ENCODE data around the gene ATP11A. TPM values are rescaled to one million over a fixed set of nuclear protein-coding genes. Genes with fewer than 3 reads are reported as not detected.
A peak's percentile ranks its signal among the peaks of the same experiment; 100 is the strongest.

The ATP11A gene
- total RNA-seq, 1 donor from 2014 or later = 80.6 TPM

- Mint-ChIP-seq H3K4me3 (no peak overlapping the region), H3K27ac (no peak overlapping the region)
- DNase-seq = no peak
Observed at GRCh38 chr13:112891477-112892401, 201.9 kb downstream of the ATP11A start.

DNA sequence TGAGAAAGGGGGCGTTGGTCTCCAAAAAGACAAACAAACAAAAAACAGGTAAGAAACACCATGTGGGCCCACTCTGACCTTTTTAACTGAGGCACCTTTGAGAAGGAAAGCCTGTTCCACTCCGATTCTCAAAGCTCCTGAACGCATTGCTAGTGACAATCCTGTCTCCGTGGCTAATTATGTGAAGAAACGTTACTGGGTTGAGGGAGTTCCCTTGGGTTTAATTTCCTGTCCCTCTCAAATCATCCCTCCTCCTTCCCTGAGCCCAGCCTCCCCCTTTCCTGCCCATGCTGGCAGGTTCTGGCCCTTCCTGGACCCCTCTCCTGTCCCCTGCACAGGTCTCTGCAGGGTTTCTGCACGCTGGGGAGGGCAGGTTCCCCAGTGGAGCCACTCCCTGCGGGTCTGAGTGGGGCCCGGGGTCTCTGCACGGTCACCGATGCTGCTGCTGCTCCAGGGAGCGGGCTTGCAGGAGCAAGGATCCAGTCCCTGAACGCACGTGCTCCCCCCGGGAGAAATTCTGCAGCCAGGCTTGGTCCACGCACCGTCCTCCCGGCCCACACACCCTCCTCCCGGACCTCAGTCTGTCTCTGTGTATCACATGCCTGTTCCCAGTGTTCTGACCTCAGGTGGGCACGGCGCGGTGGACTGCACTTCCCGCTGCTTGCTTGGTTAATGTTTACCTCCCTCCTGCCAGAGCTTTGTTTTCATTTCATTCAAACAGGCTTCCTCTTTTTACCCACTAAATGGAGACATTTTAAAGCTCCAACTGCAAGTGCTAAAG is 202.8 kb downstream of the ATP11A start:
- no peaks in the 10 kb centered on the region for H3K36me3 Mint-ChIP-seq (ENCODE audit: low read depth)
- H3K4me1 Mint-ChIP-seq = peaks cover 2% of the 10 kb centered on the region
- intact Hi-C loops (cut with micrococcal nuclease) = no loop called here
- no peak for DNase-seq
- no peaks in the 10 kb centered on the region for H3K9me3 Mint-ChIP-seq
- H3K27me3 Mint-ChIP-seq = peaks cover 18% of the 10 kb centered on the region
- no peak overlapping the region for H3K4me3 Mint-ChIP-seq
- H3K27ac Mint-ChIP-seq = no peak overlapping the region

More at GRCh38 chr13:112891477-112892401, 201.9 kb downstream of the ATP11A start:
- no peaks in the 10 kb centered on the region for H3K9me3 Mint-ChIP-seq
- peaks cover 2% of the 10 kb centered on the region for H3K4me1 Mint-ChIP-seq
- H3K36me3 Mint-ChIP-seq (ENCODE audit: low read depth) = no peaks in the 10 kb centered on the region
- peaks cover 18% of the 10 kb centered on the region for H3K27me3 Mint-ChIP-seq
- intact Hi-C loops (cut with micrococcal nuclease) = no loop called here

DNA sequence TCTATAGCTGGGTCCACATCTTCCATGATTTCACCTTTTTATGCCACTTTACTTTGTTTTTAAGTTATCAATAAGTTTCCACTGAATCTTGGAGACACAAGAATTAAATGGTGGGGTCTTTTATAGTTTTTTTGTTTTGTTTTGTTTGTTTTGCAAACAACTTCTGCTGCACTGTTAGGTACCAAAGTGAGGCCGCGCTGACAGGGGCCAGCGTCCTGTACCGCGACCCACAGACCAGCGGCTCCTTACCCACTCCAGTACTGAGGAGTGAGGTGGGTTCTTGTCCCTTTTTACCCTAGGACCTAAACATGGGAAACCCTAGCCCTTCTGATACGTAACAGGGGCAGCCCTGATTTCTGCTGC is 203.3 kb downstream of the ATP11A start:
- Mint-ChIP-seq H3K9me3 (no peaks in the 10 kb centered on the region), H3K27me3 (peaks cover 18% of the 10 kb centered on the region), H3K27ac (no peak overlapping the region), H3K4me1 (peaks cover 2% of the 10 kb centered on the region), H3K4me3 (no peak overlapping the region), H3K36me3 (ENCODE audit: low read depth) (no peaks in the 10 kb centered on the region)
- no peak for DNase-seq
- intact Hi-C loops (cut with micrococcal nuclease) = no loop called here

GRCh38 chr13:112893570-112894422 is 204.0 kb downstream of the ATP11A start:
- H3K27me3 Mint-ChIP-seq = peaks cover 18% of the 10 kb centered on the region
- H3K4me1 Mint-ChIP-seq = peaks cover 2% of the 10 kb centered on the region
- H3K27ac Mint-ChIP-seq = no peak overlapping the region
- H3K36me3 Mint-ChIP-seq (ENCODE audit: low read depth) = no peaks in the 10 kb centered on the region
- DNase-seq = peak; percentile 70
- no peaks in the 10 kb centered on the region for H3K9me3 Mint-ChIP-seq
- intact Hi-C loops (cut with micrococcal nuclease) = no loop called here
- no peak overlapping the region for H3K4me3 Mint-ChIP-seq

GRCh38 chr13:112894423-112894672 is 204.5 kb downstream of the ATP11A start:
- Mint-ChIP-seq H3K27me3 (peaks cover 18% of the 10 kb centered on the region), H3K9me3 (no peaks in the 10 kb centered on the region), H3K4me1 (peaks cover 2% of the 10 kb centered on the region), H3K36me3 (ENCODE audit: low read depth) (no peaks in the 10 kb centered on the region), H3K4me3 (no peak overlapping the region), H3K27ac (no peak overlapping the region)
- intact Hi-C loops (cut with micrococcal nuclease) = no loop called here
- no peak for DNase-seq

- no peak for DNase-seq
- Mint-ChIP-seq H3K4me1 (peaks cover 2% of the 10 kb centered on the region), H3K4me3 (no peak overlapping the region), H3K9me3 (no peaks in the 10 kb centered on the region), H3K27me3 (peaks cover 18% of the 10 kb centered on the region), H3K27ac (no peak overlapping the region), H3K36me3 (ENCODE audit: low read depth) (no peaks in the 10 kb centered on the region)
- intact Hi-C loops (cut with micrococcal nuclease) = no loop called here
Observed at GRCh38 chr13:112894673-112895481, 205.0 kb downstream of the ATP11A start.

- peaks cover 2% of the 10 kb centered on the region for H3K4me1 Mint-ChIP-seq
- DNase-seq = no peak
- no peaks in the 10 kb centered on the region for H3K36me3 Mint-ChIP-seq (ENCODE audit: low read depth)
- H3K4me3 Mint-ChIP-seq = no peak overlapping the region
- H3K27ac Mint-ChIP-seq = no peak overlapping the region
- intact Hi-C loops (cut with micrococcal nuclease) = no loop called here
- peaks cover 18% of the 10 kb centered on the region for H3K27me3 Mint-ChIP-seq
- no peaks in the 10 kb centered on the region for H3K9me3 Mint-ChIP-seq
Observed at GRCh38 chr13:112895521-112896465, 206.0 kb downstream of the ATP11A start.

GRCh38 chr13:112896736-112897602 is 207.1 kb downstream of the ATP11A start:
- H3K4me1 Mint-ChIP-seq = peaks cover 2% of the 10 kb centered on the region

DNA sequence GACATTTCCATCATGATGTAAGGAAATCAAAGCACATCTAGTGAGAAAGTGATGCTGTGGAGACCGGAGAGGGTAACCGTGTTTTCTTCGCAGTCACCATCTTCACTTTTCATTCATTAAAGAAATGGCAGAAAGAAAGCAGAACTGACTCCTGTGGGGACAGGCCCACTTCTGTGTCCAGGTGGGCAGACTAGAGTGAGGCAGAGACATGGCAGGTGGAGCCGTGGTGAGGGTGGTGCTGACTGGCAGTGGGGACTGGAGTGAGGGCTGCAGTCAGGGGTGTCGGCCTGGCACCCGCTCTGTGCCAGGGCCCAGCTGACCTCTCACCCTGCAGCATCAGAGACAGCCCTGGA is 207.7 kb downstream of the ATP11A start:
- Mint-ChIP-seq H3K27me3 (peaks cover 16% of the 10 kb centered on the region), H3K27ac (no peak overlapping the region)
- no peak for DNase-seq

More at GRCh38 chr13:112896736-112897602, 207.1 kb downstream of the ATP11A start:
- Mint-ChIP-seq H3K4me3 (no peak overlapping the region), H3K27ac (no peak overlapping the region), H3K36me3 (ENCODE audit: low read depth) (no peaks in the 10 kb centered on the region), H3K27me3 (peaks cover 18% of the 10 kb centered on the region), H3K9me3 (no peaks in the 10 kb centered on the region)
- intact Hi-C loops (cut with micrococcal nuclease) = no loop called here
- no peak for DNase-seq

GRCh38 chr13:112897956-112898620 is 208.2 kb downstream of the ATP11A start:
- Mint-ChIP-seq H3K27me3 (peaks cover 11% of the 10 kb centered on the region), H3K27ac (no peak overlapping the region), H3K36me3 (ENCODE audit: low read depth) (no peaks in the 10 kb centered on the region), H3K4me1 (peaks cover under 1% of the 10 kb centered on the region), H3K9me3 (no peaks in the 10 kb centered on the region), H3K4me3 (no peak overlapping the region)
- intact Hi-C loops (cut with micrococcal nuclease) = no loop called here
- DNase-seq = no peak

More for the DNA sequence above, 207.7 kb downstream of the ATP11A start:
- no peak overlapping the region for H3K4me3 Mint-ChIP-seq
- intact Hi-C loops (cut with micrococcal nuclease) = no loop called here
- peaks cover 2% of the 10 kb centered on the region for H3K4me1 Mint-ChIP-seq
- no peaks in the 10 kb centered on the region for H3K36me3 Mint-ChIP-seq (ENCODE audit: low read depth)
- no peaks in the 10 kb centered on the region for H3K9me3 Mint-ChIP-seq

DNA sequence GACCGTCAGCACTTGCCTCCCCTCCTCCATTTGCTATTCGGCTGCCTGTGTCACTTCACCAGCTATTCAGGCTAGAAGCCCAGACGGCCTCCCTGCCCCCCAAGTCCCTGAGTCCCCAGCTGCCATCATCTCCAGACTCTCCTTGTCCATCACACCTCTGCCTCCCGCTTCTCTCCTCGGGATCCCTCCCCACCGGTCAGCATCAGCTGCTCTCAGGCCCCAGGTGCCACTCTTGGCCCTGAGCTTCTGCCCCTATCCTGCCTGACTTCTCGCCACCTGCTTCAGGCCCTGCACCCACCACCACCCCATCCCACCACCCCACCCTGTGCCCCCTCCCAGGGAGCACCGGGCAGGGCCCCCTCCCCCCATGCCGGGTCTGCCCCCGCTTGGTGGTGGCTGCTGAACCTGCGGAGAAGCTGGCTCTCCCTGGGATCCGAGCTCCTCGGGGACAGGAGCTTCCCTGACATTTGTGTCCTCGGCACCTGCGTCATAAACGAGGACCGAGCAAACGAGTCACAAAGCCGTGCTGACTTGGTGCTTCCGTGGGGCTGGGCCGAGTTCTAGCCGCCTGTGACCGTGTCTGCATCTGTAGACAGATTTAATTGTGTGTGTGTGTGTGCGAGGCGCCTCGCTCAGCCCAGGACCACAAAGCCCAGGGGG is 208.9 kb downstream of the ATP11A start:
- H3K4me1 Mint-ChIP-seq = no peaks in the 10 kb centered on the region
- DNase-seq = no peak
- no peaks in the 10 kb centered on the region for H3K36me3 Mint-ChIP-seq (ENCODE audit: low read depth)
- no peak overlapping the region for H3K27ac Mint-ChIP-seq
- no peak overlapping the region for H3K4me3 Mint-ChIP-seq
- H3K9me3 Mint-ChIP-seq = no peaks in the 10 kb centered on the region
- H3K27me3 Mint-ChIP-seq = peaks cover 5% of the 10 kb centered on the region
- intact Hi-C loops (cut with micrococcal nuclease) = no loop called here
